ENCODE data around the gene SLC5A6.
A peak's percentile ranks its signal among the peaks of the same experiment; 100 is the strongest.
"Not testable (repeated sequence)": the region's sequence is repeated elsewhere in the genome, so short reads cannot be mapped to it uniquely, and the experiment has no call there.

Gene SLC5A6

GRCh38 chr2:27203741-27204140 lies 8.3 kb downstream of the SLC5A6 start:
- no peak for FAIRE-seq

GRCh38 chr2:27202854-27203253 lies 9.2 kb downstream of the SLC5A6 start:
- no peak for FAIRE-seq

GRCh38 chr2:27201675-27202074 lies 10.4 kb downstream of the SLC5A6 start:
- no peak for FAIRE-seq

- FAIRE-seq = no peak
Observed at GRCh38 chr2:27199241-27199640, 12.8 kb downstream of the SLC5A6 start.

DNA sequence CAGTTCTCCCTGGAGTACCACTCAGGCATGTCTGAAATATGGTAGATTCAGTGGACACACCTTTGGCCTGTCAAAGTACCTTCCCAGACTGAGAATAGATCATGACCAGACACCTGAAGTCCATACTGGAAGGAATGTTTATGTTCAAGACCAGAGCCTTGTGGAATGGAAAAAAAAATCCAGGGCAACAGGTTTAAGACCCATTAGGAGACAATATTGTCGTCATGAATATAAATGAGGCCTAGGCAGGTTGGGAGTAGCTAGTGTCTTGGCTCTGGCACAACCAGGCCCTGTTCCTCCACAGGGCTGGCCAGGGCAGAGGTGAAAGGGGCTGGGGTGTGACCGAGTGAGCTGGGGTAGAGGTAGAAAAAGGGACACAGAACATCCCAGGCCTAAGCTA lies 13.4 kb downstream of the SLC5A6 start:
- no peak for FAIRE-seq

- not testable (repeated sequence) for FAIRE-seq
Observed at GRCh38 chr2:27198068-27198467, 14.0 kb downstream of the SLC5A6 start.

GRCh38 chr2:27195799-27196198 lies 16.3 kb downstream of the SLC5A6 start:
- FAIRE-seq = not testable (repeated sequence)

GRCh38 chr2:27194538-27195354 lies 17.3 kb downstream of the SLC5A6 start:
- no peak for FAIRE-seq

GRCh38 chr2:27191070-27191829 lies 20.8 kb downstream of the SLC5A6 start:
- FAIRE-seq = peak; percentile 84

DNA sequence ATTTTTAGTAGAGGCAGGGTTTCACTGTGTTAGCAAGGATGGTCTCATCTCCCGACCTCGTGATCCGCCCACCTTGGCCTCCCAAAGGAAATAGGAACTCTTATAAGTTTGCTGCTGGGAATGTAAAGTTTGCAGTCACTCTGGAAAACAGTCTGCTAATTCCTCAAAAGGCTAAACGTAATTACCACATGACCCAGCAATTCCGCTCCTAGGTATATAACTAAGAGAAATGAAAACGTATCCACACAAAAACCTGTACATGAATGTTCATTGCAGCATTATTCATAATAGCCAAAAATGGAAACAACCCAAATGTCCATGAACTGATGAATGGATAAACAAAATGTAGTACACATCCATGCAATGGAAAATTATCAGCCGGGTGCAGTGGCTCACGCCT lies 22.1 kb downstream of the SLC5A6 start:
- FAIRE-seq = no peak

- FAIRE-seq = no peak
Observed at GRCh38 chr2:27186613-27187345, 25.3 kb downstream of the SLC5A6 start.

GRCh38 chr2:27185331-27186026 lies 26.6 kb downstream of the SLC5A6 start:
- FAIRE-seq = no peak

GRCh38 chr2:27184115-27184514 lies 28.0 kb downstream of the SLC5A6 start:
- FAIRE-seq = no peak

- FAIRE-seq = no peak
Observed at GRCh38 chr2:27182346-27182745, 29.7 kb downstream of the SLC5A6 start.

DNA sequence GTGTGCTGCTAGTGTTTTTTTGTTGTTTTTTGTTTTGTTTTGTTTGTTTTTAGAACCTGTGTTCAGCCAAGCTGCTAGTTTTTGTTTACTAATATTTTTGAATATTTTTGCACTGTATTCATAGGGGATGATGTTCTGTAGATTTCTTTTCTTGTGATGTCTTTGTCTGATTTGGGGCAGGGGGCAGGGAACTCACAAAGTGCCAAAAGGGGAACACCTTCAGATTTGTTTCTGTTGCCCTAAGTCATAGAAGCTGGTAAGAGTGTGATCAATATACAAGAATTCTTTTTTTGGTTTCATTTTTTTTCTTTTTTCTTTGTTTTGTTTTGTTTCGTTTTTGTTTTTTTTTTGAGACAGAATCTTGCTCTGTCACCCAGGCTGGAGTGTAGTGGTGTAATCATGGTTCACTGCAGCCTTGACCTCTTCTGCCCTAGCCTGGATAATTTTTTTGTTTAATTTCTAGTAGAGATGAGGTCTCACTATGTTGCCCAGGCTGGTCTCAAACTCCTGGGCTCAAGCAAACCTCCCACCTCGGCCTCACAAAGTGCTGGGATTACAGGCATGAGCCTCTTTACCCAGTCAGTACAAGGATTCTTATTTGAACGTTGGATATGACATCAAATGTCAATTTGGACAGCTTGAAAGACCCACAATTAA lies 32.6 kb downstream of the SLC5A6 start:
- no peak for FAIRE-seq

- no peak for FAIRE-seq
Observed at GRCh38 chr2:27178469-27178868, 33.6 kb downstream of the SLC5A6 start.

GRCh38 chr2:27177441-27178351 lies 34.4 kb downstream of the SLC5A6 start:
- no peak for FAIRE-seq

DNA sequence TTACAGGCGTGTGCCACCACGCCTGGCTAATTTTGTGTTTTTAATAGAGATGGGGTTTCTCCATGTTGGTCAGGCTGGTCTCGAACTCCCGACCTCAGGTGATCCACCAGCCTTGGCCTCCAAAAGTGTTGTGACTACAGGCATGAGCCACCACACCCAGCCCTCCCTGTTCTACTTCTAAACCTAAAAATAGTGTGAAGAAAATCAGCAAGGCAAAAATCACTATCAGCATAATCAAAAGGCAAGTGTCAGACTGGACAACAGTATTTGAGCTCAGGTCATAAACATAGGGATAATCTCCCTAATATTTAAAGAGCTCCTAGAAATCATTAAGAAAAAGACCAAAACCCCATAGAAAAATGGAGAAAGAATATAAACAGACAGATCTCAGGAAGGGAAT lies 36.3 kb downstream of the SLC5A6 start:
- not testable (repeated sequence) for FAIRE-seq

- no peak for FAIRE-seq
Observed at GRCh38 chr2:27175330-27175729, 36.7 kb downstream of the SLC5A6 start.

DNA sequence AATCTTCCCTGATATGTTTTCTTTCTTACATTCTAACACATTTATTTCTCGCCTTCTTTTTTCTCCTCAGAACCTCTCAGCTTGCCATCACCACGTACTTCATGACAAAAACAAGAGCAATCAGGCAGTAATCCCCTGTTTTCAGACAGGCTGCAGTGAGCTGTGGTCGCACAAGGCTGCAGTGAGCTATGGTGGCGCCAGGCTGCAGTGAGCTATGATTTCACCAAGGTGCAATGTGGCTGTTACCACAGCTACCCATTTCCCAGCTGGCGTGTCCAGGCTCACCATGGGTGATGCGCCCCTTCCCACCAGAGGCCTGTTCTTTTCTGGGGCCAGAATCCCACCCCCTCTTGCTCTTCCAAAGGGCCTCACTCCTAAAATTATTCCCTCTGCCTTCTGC lies 37.4 kb downstream of the SLC5A6 start:
- FAIRE-seq = no peak

DNA sequence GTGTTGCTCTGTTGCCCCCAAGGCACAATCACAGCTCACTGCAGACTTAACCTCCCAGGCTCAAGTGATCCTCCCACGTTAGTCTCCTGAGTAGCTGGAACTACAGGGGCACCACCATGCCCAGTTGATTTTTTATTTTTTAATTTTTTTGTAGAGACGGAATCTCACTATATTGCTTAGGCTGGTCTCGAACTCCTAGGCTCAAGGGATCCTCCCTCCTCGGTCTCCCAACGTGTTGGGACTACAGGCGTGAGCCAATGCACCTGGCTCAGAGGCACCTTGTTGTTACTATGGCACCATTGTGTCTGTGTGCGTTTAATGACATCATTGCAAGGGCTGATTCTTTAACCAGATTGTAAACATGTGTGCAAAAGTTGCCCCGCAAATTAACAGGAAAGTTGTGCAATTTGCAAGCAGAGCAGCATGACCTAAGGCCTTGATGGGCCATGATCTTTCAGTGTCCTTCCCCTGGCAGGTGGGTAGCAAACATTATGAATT lies 40.7 kb downstream of the SLC5A6 start:
- no peak for FAIRE-seq

Data from G401.6 (cell line).